ENCODE results near the gene INAVA. TPM values are rescaled to one million over a fixed set of nuclear protein-coding genes. Genes with fewer than 3 reads are reported as not detected.
"Not testable (repeated sequence)": the region's sequence is repeated elsewhere in the genome, so short reads cannot be mapped to it uniquely, and the experiment has no call there.

The INAVA gene
- polyA plus RNA-seq, 5 donors = 16.8 to 25.7 (median 20.8) TPM

DNA sequence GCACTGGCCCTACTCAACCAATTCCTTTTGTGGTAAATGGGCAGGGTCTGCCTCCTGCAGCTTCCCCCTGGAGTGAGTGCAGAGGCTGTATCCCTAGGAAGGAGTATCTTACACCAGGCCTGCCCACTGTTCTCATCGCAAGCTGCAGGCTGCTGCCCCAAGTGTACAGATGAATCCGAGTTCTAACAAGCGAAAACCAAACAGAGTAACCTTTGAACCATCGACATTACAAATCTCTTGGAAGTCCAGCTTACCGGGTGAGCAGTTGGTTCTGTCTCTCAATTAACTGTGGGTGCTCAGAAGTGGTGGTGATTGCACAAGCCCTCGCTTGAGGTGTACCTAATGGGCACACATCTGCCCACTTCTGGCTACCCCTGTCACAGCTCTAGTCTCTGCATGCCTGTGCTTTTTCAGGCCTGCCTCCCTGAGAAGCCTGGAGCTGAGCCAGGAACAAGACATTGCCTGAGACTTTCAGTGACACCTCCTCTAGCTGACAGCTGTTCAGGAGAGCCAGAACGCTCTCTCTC lies 22.7 kb downstream of the INAVA start:
- no peak for DNase-seq

DNA sequence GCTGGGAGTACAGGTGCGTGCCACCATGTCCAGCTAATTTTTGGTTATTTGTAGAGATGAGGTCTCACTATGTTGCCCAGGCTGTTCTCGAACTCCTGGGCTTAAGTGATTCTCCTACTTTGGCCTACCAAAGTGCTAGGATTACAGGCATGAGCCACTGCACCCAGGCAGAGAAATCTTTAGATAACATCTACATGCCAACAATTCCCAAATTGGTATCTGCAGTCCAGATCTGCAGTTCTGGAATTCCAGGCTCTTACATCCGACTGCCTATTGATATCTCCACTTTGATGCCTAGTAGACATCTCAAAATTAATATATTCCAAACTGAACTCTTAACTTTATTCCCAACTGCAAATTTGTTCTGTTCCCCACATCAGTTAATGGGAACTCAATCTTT lies 23.3 kb downstream of the INAVA start:
- no peak for DNase-seq

- no peak for DNase-seq
Measured at GRCh38 chr1:200919386-200919785, 24.7 kb downstream of the INAVA start.

GRCh38 chr1:200921571-200922110 lies 26.9 kb downstream of the INAVA start:
- no peak for DNase-seq

- DNase-seq = no peak
Measured at GRCh38 chr1:200922406-200922805, 27.7 kb downstream of the INAVA start.

GRCh38 chr1:200923601-200924000 lies 28.9 kb downstream of the INAVA start:
- DNase-seq = no peak

DNA sequence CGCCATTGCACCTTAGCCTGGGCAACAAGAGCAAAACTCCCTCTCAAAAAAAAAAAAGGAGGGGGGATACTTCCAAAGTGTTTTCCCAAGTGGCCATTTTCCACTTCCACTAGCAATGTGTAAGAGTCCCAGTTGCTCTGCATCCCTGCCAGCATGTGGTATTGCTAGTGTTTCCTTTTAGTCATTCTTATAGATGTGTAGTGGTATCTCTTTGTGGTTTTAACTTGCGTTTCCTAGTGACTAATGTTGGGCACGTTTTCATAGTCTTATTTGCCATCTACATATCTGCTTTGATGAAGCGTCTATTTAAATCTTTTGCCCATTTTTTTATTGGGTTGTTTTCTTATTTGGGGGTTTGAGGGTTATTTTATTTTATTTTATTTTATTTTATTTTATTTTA lies 31.1 kb downstream of the INAVA start:
- DNase-seq = no peak

- no peak for DNase-seq
Measured at GRCh38 chr1:200929530-200930278, 35.0 kb downstream of the INAVA start.

GRCh38 chr1:200930285-200930684 lies 35.6 kb downstream of the INAVA start:
- not testable (repeated sequence) for DNase-seq

- DNase-seq = no peak
Measured at GRCh38 chr1:200931776-200932175, 37.1 kb downstream of the INAVA start.

- no peak for DNase-seq
Measured at GRCh38 chr1:200934676-200935245, 40.1 kb downstream of the INAVA start.

DNA sequence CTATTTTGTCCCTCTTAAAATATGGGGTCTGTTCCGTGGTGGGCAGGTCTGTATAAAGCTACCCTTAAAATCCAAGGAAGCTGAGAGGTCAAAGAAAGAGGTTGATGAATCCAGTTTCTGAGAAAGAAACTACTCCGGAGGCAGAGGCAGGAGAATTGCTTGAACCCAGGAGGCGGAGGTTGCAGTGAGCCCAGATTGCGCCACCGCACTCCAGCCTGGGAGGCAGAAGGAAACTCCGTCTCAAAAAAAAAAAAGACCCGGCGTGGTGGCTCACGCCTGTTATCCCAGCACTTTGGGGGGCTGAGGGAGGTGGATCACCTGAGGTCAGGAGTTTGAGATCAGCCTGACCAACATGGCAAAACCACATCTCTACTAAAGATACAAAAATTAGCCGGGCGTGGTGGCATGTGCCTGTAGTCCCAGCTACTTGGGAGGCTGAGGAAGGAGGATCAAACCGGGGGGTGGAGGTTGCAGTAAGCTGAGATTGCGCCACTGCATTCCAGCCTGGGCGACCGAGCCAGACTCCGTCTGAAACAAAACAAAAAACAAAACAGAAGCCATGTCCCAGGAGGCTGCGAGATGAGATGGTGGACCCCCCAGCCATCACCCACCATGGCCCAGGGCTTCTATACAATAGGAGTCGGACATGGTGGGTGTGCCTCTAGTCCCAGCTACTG lies 40.7 kb downstream of the INAVA start:
- DNase-seq = not testable (repeated sequence)

- DNase-seq = no peak
Measured at GRCh38 chr1:200938955-200939354, 44.3 kb downstream of the INAVA start.

GRCh38 chr1:200945111-200945510 lies 50.4 kb downstream of the INAVA start:
- DNase-seq = no peak

DNA sequence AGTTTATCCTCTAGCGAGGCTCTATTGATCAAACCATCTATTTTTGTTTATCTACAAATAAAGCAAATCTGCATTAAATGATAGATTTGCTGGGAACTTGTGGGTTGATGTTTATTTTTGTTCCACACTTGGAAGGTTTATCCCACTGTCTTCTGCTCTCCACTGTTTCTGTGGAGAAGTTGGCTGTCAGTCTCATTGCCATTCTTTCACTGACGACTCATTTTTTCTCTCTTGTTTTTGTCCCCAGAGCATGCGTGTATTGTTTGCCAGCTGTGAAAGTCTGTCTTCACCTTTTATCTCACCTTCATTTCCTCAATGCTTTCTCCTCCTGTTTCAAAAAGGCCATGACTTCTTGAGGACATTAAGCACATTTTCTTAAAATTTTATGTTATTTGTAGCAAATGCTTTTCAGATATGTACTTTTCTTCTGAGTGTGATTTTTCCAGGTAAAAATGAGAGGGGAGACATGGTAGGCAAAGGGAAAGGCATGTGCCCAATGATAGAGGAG lies 52.4 kb downstream of the INAVA start:
- DNase-seq = no peak

GRCh38 chr1:200949626-200950025 lies 54.9 kb downstream of the INAVA start:
- DNase-seq = no peak

DNA sequence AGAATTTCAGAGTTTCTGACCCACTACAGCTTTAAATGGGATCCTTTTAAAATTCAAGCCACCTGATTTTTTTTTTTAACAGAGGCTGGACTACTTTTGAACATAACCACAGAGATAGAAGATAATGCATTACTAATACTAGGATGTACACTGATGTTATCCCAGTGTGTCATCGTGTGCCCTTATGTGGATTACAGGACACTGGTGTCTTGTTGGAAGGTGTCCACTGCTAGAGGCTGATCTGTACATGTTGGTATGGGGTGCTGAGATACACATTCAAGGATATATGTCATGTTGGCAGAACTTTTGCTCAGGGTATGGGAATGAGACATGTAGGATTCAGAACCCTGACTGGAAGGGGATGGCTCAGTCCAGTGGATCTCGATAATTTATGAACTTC lies 56.3 kb downstream of the INAVA start:
- no peak for DNase-seq

- DNase-seq = no peak
Measured at GRCh38 chr1:200954434-200954833, 59.7 kb downstream of the INAVA start.

DNA sequence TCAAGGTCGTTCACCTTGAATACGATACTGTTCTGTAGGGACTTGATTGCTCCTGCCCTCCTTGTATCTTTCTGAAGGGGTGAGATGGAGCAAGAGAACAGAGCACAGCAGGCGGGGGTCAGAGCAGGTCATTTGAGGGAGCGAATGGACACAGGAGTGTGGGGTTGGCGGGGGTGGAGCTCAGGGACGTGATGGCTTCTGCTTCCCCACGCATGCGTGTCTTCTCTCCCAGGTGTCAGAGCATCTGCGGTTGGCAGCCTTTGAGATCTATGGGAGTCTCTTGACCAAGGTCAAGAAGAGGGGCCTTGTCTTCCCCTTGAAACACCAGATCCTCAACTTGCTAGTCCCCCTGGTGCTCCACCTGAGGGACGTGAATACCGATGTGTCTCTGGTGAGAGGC lies 63.9 kb downstream of the INAVA start:
- DNase-seq = no peak

GRCh38 chr1:200959411-200959921 lies 64.8 kb downstream of the INAVA start:
- no peak for DNase-seq

DNA sequence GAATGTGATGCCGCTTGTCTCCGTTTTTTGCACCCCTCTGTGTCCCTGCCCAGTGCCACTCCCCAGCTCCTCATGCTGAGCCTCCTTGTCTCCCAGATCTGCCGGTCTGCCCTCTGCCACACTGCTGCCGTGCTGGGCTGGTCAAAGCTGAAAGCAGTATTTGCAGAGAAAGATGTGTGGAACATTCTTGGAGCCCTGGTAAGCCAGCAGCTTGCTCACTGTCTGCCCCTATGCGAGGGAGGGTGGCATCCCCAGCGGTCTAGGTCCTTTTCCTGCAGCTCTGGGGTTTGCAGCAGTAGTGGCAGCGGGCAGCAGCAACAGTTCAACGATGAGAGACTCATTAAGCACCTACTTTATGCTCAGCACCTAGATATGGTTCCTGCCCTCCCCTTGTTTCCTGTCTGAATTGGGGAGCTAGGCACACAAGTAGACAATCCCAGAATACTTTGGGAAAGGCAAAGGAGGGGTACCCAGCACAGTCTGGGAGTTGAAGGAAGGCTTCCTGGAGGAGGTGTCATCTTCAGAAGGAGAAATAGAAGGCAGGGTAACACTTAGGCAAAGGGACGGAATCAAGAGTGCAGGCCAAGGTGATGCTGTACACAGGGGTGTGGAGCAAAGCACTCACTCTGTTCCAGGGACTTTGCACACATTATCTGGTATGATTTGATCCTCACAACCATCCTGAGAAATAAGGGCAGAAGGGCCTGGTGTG lies 65.7 kb downstream of the INAVA start:
- DNase-seq = no peak

- no peak for DNase-seq
Measured at GRCh38 chr1:200960948-200961340, 66.2 kb downstream of the INAVA start.

All from right lung (tissue), 5 donors.